OCI-LY3 (cell line): ENCODE results near the gene MUL1.

Experiments used
- H2AFZ ChIP-seq: fragments of 200-600, 300-600 bp; shearing (Covaris generic); 2 replicates; pipeline ENCODE4 v1.6.0; 2014; ENCODE audit warnings: antibody characterized with exemption, low read depth, low read length
- H3K27ac ChIP-seq: fragments of 200-600, 300-600 bp; sonication (generic); 2 replicates; pipeline ENCODE4 v1.5.1; 2014; ENCODE audit warnings: mild to moderate bottlenecking, low read length, moderate library complexity, mixed read lengths
- H3K27me3 ChIP-seq: fragments of 200-600, 300-600 bp; sonication (generic); 2 replicates; pipeline ENCODE4 v1.6.1; 2014; ENCODE audit warnings: low read depth, low read length, mixed read lengths
- H3K36me3 ChIP-seq: fragments of 200-600, 300-600 bp; sonication (generic); replicated peaks from 2 replicates; pipeline ENCODE3; 2014; ENCODE audit warnings: low read depth, low read length, mixed read lengths
- H3K4me1 ChIP-seq: fragments of 300-600, 200-600 bp; sonication (generic); 2 replicates; pipeline ENCODE4 v1.6.1; 2014; ENCODE audit warnings: low read length, mixed read lengths
- H3K4me2 ChIP-seq: fragments of 200-600, 300-600 bp; sonication (generic); 2 replicates; pipeline ENCODE4 v1.6.1; 2014; ENCODE audit warnings: low read length, mixed read lengths
- H3K4me3 ChIP-seq: fragments of 300-600, 200-600 bp; sonication (generic); 2 replicates; pipeline ENCODE4 v1.5.1; 2014; ENCODE audit warnings: antibody characterized with exemption, mild to moderate bottlenecking, low read length, moderate library complexity
- H3K79me2 ChIP-seq: fragments of 300-600, 200-600 bp; shearing (Covaris generic); 2 replicates; pipeline ENCODE4 v1.6.1; 2014; ENCODE audit warnings: mild to moderate bottlenecking, low read length, mixed read lengths
- H3K9ac ChIP-seq: fragments of 300-600, 200-600 bp; shearing (Covaris generic); 2 replicates; pipeline ENCODE4 v1.6.0; 2014; ENCODE audit warnings: mild to moderate bottlenecking, low read length, moderate library complexity
- H3K9me3 ChIP-seq: fragments of 200-600, 300-600 bp; shearing (Covaris generic); 2 replicates; pipeline ENCODE4 v1.6.1; 2014; ENCODE audit warnings: low read length, mixed read lengths; ENCODE audit not compliant: insufficient read depth
- H4K20me1 ChIP-seq: fragments of 200-600, 300-600 bp; sonication (generic); 2 replicates; pipeline ENCODE4 v1.6.1; 2016; ENCODE audit warnings: low read length, mixed read lengths; ENCODE audit not compliant: insufficient read depth
- EZH2phosphoT487 ChIP-seq: fragments of 200-600 bp; shearing (Covaris generic); IDR thresholded peaks from 2 replicates; pipeline ENCODE4 v1.6.1; 2018; ENCODE audit warnings: antibody characterized with exemption, mixed run types, low read depth
- TF ChIP-seq, protein P1 (sequence below): fragments of 200-600, 300-600 bp; sonication (generic); IDR thresholded peaks from 2 replicates; pipeline ENCODE4 v1.5.1; 2014; ENCODE audit warnings: antibody characterized with exemption, low read length, low read depth

Gene MUL1

DNA sequence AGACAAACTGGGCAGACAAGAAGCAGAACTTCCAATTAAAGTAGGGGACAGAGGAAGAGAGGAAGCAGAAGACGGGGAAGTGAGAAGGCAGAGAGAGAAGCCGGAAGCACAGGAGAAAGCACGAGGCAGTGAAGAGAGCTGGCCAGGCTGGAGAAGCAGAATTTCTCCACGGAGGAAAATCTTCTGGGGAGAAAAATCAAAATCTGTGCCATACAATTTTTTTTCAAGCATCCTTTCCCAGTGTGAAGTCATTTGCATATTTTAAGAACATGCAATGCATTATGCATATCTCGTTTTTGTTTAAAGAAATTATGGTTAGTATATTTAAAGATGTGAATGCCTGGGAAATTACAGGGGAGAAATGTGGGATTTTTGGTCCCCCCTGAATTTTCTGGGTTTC lies 14.6 kb downstream of the MUL1 start:
- Histone ChIP-seq H3K4me3 (peak overlapping the region; percentile 61), H3K9ac (0 out of 2 replicates have a peak overlapping the region, but pooled peaks have one; percentile 18), H3K4me2 (peak overlapping the region; percentile 82), H4K20me1 (no peaks in the 10 kb centered on the region), H3K79me2 (no peaks in the 10 kb centered on the region), H3K27me3 (peaks cover 2% of the 10 kb centered on the region; the same call in 1 of the 2 replicates), H3K27ac (no peak overlapping the region), H2AFZ (peak overlapping the region; percentile 81; the same call in 1 of the 2 replicates), H3K36me3 (peaks cover 3% of the 10 kb centered on the region), H3K9me3 (no peaks in the 10 kb centered on the region), H3K4me1 (peaks cover 19% of the 10 kb centered on the region)
- no peak for TF ChIP-seq EZH2phosphoT487
- TF ChIP-seq, protein P1, sequence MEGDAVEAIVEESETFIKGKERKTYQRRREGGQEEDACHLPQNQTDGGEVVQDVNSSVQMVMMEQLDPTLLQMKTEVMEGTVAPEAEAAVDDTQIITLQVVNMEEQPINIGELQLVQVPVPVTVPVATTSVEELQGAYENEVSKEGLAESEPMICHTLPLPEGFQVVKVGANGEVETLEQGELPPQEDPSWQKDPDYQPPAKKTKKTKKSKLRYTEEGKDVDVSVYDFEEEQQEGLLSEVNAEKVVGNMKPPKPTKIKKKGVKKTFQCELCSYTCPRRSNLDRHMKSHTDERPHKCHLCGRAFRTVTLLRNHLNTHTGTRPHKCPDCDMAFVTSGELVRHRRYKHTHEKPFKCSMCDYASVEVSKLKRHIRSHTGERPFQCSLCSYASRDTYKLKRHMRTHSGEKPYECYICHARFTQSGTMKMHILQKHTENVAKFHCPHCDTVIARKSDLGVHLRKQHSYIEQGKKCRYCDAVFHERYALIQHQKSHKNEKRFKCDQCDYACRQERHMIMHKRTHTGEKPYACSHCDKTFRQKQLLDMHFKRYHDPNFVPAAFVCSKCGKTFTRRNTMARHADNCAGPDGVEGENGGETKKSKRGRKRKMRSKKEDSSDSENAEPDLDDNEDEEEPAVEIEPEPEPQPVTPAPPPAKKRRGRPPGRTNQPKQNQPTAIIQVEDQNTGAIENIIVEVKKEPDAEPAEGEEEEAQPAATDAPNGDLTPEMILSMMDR = no peak

DNA sequence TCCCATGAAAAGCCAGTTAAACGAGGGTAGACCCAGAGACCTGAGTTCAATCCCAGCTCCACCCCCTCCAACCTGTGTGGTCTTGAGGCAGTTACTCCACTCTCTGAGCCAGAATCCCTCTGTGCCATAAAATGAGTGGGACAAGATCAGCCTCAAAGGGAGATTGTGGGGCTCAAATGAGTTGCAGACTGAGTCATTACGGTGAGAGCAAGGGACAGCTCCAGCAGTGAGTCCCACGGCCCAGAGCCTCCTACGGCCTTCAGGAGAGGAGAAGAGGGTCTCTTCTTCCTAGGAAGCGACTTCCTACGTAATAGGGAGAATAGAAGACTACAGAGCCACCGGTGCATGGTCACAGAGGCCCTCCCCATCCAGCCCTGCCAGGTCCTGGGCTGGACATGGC lies 15.2 kb downstream of the MUL1 start:
- Histone ChIP-seq H3K27ac (no peak overlapping the region), H3K4me2 (no peak overlapping the region), H3K4me1 (peaks cover 19% of the 10 kb centered on the region), H3K79me2 (no peaks in the 10 kb centered on the region), H3K36me3 (no peaks in the 10 kb centered on the region), H3K4me3 (no peak overlapping the region), H4K20me1 (no peaks in the 10 kb centered on the region), H3K9me3 (no peaks in the 10 kb centered on the region), H2AFZ (no peak overlapping the region), H3K9ac (no peak overlapping the region), H3K27me3 (peaks cover 8% of the 10 kb centered on the region)
- TF ChIP-seq, protein P1 = no peak
- no peak for TF ChIP-seq EZH2phosphoT487

DNA sequence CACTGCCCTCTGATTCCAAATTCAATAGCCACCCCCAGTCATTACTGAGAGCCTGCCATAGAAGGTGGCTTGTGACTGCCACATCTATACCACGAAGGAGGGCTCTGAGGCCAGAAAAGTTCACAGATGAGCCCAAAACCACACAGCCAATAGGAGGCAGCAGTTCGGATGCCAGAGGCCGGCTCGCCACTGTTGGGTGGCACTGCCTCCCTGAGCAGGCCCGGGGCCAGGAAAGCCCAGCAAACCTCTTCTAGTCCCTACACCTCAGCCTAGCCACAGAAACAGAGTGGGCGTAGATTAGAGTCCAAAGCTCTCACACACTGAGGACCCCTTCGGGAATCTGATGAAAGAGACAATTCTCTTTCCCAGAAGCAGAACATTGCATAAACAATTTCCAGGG lies 16.1 kb downstream of the MUL1 start:
- peaks cover 23% of the 10 kb centered on the region for H3K4me1 ChIP-seq
- no peak overlapping the region for H3K4me2 ChIP-seq
- peaks cover 17% of the 10 kb centered on the region for H3K27me3 ChIP-seq
- H3K9ac ChIP-seq = no peak overlapping the region
- H3K36me3 ChIP-seq = no peaks in the 10 kb centered on the region
- H2AFZ ChIP-seq = no peak overlapping the region
- H3K79me2 ChIP-seq = no peaks in the 10 kb centered on the region
- no peak overlapping the region for H3K27ac ChIP-seq
- no peak overlapping the region for H3K4me3 ChIP-seq
- H3K9me3 ChIP-seq = no peaks in the 10 kb centered on the region
- no peaks in the 10 kb centered on the region for H4K20me1 ChIP-seq
- TF ChIP-seq, protein P1 = no peak
- TF ChIP-seq EZH2phosphoT487 = no peak

DNA sequence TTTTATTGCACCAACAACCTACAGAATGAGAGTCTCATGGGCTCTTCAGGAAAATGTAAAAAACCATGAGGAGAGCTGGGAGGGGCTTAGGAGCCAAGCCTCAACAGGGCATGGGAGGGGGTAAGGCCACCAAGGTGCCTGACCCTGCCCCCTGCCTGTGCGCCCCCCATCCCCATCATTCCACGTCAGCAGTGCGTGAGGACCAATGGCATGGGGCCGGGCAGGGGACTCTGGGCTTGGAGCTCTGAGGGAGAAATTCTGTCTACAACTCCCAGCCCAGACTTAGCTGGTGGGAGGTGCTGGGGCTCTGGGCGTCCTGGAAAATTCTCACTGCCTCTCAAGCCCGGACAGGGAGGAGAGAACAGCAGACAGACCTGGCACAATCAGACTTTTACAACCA lies 16.8 kb downstream of the MUL1 start:
- Histone ChIP-seq H3K4me3 (no peak overlapping the region), H3K9me3 (no peaks in the 10 kb centered on the region), H3K27me3 (peaks cover 21% of the 10 kb centered on the region), H2AFZ (no peak overlapping the region), H4K20me1 (no peaks in the 10 kb centered on the region), H3K79me2 (no peaks in the 10 kb centered on the region), H3K27ac (no peak overlapping the region), H3K9ac (no peak overlapping the region), H3K4me1 (peaks cover 24% of the 10 kb centered on the region), H3K4me2 (no peak overlapping the region), H3K36me3 (no peaks in the 10 kb centered on the region)
- TF ChIP-seq, protein P1 = no peak
- no peak for TF ChIP-seq EZH2phosphoT487
